NCI-H524 (cell line): Measurements from ENCODE around the gene CD9.
"Not testable (repeated sequence)": the region's sequence is repeated elsewhere in the genome, so short reads cannot be mapped to it uniquely, and the experiment has no call there.

Experiments
- DNase-seq, 2 experiments: peaks; one replicate each; lab custom pipeline; 2025; lab: John Stamatoyannopoulos, UW

Gene CD9

DNA sequence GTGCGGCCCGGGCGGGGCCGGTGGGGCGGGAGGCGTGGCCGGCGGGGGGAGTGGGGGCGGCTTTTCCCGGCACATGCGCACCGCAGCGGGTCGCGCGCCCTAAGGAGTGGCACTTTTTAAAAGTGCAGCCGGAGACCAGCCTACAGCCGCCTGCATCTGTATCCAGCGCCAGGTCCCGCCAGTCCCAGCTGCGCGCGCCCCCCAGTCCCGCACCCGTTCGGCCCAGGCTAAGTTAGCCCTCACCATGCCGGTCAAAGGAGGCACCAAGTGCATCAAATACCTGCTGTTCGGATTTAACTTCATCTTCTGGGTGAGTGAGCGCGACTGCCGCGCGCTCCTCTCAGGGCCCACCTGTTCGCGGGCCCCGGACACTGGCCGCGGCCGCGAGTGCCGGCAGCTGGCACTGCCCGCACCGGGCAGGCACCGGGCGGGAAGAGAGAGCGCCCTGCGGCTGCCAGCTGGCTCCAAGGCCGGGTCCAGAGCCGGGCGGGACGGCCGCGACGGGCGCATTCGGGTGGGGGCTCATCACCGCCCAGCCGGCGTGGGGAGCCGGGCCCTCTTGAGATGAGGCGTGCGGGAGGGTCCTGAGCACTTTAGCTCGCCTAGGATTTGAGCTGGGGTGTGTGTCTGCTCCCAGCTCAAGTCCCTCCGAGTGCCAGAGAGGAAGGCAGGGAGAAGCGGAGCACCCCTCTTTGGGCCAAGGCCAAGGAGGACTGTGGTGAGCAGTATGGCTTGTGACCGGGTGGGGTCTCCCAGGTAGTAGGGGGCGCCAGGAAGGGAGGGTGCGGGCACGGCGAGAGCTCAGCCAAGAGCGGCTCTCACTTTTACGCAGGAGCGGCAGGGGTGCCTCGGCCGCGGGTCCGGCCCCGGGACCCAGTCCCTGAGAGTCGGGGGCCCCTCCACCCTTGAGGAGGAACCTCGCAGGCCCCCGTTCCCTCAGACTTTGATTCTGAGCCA is at the start of gene CD9:
Gene CD9, plus strand, starts transcription at position 145 of the 957 bp plus-strand sequence. Its CDS starts 100 bp downstream, at position 245.
- DNase-seq: peak in 1 of 2 experiments; percentile 16

- no peak for DNase-seq
These were observed 45.3 kb upstream of the CD9 start for GRCh38 chr12:6154730-6155459.

- DNase-seq: no peak
These were observed 42.7 kb upstream of the CD9 start for GRCh38 chr12:6157482-6157881.

GRCh38 chr12:6158255-6158654 is 41.9 kb upstream of the CD9 start:
- DNase-seq: no peak

- no peak for DNase-seq
These were observed 41.5 kb upstream of the CD9 start for GRCh38 chr12:6158749-6159148.

DNA sequence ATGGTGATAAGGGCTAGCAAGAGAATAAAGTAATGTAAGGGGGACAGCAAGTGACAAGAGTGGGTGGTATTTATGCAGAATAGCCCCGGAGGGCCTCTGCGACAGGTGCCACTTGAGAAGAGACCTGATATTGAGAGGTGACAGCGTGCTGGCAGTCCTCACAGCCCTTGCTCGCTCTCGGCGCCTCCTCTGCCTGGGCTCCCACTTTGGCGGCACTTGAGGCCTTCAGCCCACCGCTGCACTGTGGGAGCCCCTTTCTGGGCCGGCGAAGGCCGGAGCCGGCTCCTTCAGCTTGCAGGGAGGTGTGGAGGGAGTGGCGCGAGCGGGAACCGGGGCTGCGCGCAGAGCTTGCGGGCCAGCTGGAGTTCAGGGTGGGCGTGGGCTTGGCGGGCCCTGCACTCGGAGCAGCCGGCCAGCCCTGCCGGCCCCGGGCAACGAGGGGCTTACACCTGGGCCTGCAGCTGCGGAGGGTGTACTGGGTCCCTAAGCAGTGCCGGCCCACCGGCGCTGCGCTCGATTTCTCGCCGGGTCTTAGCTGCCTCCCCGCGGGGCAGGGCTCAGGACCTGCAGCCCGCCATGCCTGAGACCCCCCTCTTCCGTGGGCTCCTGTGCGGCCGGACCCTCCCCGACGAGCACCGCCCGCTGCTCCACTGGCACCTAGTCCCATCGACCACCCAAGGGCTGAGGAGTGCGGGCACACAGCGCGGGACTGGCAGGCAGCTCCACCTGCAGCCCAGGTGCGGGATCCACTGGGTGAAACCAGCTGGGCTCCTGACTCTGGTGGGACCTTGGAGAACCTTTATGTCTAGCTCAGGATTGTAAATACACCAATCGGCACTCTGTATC is 40.8 kb upstream of the CD9 start:
- not testable (repeated sequence) for DNase-seq

GRCh38 chr12:6160049-6160649 is 40.1 kb upstream of the CD9 start:
- not testable (repeated sequence) for DNase-seq

- peak in 1 of 2 experiments; percentile 3 for DNase-seq
These were observed 38.9 kb upstream of the CD9 start for GRCh38 chr12:6161124-6161882.

DNA sequence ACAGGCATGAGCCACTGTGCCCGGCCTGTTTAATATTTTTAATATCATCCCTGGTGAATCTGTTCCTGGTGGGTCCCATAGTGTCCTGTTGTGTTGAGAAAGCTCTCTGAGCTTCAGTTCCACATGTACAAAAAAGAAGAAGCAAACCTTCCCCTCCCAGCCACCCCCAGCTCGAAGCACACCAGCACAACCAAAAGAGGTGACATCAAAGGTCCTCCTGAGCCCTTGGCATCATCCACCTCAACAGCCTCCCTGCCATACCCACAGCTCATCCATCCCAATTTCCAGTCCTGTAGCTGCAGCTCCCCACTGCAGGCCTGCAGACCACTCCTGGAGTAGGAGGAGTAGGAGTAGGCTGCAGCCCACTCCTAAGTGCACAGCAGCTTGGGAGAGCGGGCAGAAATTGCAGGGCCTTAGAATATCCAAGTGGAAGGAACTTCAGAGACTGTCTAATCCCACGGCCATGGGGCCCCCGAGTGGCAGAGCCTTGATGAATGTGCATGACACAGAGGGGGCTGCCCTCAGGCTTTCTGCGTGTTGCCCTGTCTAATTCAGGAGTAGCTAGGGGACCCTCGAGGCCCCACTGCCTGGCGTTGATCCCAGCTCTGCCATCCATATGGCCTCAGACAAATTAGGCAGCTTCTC is 36.7 kb upstream of the CD9 start:
- DNase-seq: no peak

- DNase-seq: no peak
These were observed 34.8 kb upstream of the CD9 start for GRCh38 chr12:6165395-6165794.

DNA sequence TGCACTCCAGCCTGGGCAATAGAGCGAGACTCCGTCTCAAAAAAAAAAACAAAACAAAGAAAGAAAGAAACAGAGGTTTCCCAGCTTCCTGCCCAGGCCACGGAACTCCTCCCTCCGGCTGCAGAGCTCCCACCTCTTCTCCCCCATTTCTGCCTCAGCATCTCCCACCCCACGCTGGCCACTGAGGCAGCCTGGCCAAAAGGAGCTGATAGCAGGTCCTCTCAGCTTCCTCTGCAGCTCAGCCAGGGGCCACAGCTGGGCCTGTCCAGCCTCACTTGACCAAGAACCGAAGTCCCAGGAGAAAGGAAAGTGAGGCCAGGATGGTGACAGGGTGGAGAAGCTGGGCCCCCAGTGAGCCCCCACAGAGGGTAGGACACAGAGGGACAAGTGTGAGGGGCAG is 33.4 kb upstream of the CD9 start:
- no peak for DNase-seq

DNA sequence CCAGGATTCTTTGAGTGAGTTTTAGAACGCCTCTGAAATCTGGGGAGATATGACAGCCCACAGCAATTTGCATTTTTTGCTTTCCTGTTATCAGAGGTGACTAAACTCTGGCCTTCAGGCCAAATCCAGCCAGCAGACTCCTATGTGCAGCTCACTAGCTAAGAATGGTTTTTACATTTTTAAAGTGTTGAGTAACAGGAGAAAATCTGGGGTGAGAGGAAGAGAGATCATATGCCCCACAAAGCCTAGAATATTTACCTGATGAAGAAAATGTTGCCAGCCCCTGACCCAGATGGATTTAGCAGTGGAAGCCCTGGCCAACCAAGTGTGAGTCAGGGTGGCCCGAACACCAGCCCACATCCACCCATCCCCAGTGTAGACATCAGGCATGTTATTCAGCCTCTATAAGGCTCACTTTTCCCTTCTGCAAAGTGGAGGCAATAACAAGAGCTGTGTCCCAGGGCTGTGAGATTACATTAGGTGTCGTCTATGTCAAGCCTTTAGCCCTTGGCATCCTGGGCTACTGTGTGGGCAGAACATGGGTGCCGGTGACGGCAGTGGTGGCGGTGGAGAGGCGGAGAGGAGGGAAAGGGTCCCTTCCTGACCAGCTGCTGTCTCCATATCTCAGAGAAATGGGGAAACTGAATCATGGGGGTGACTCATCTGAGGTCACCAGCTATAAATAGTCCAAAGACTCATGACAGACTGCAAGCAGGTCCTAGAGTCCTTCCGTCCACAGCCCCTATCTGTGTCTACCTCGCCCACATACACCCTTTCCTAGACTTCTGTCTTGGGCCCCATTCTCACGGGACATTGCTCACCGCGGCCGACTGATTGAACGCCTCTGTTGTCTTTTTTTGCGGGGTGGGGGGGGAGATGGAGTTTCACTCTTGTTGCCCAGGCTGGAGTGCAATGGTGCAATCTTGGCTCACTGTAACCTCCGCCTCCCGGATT is 32.6 kb upstream of the CD9 start:
- no peak for DNase-seq

DNA sequence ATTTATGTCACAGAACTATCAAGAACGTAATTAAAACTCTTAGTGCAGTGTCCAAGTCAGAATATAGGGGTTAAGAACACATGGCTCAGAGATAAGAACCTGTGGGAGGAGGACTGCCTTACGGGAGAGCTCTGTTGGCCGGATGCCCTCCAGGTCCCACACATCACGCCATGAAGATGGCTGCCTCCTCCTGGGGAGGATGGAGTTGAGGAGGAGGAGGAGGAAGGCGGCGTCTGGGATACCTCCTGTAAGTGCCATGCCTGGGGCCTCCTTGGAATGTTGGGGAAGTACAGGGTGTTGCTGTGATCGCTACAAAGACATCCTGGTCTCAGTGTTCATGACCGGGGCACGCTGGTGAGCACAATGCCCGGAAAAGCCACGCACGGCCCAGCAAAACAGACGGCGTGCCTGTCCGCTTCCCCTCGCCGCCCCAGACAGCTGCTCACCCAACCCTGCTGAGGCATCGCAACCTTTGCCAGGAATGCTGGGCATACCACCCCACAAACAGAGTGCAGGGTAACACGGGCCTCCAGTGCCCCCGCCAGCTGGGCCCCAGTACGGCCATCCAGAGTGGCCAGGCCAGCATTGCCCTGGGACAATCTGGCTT is 28.7 kb upstream of the CD9 start:
- DNase-seq: no peak

DNA sequence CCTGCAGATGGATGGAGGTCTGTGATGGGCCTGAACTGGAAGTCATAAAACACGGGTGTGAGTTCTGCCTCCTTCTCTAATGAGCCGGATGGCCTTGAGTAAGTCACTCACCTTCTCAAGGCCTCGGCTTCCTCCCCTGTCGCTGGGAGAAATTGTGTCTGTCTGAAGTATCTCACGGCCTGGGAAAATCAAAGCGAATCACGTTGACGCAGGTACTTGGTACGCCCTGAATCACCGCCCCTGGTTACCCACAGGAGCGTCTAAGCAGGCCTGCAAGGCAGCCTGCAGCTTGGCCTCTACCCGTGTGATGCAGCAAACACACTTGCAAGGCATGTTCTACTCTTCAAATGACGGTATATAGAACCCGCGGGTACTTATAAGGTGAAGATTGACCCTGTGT is 28.1 kb upstream of the CD9 start:
- no peak for DNase-seq

GRCh38 chr12:6172862-6173261 is 27.3 kb upstream of the CD9 start:
- no peak for DNase-seq

DNA sequence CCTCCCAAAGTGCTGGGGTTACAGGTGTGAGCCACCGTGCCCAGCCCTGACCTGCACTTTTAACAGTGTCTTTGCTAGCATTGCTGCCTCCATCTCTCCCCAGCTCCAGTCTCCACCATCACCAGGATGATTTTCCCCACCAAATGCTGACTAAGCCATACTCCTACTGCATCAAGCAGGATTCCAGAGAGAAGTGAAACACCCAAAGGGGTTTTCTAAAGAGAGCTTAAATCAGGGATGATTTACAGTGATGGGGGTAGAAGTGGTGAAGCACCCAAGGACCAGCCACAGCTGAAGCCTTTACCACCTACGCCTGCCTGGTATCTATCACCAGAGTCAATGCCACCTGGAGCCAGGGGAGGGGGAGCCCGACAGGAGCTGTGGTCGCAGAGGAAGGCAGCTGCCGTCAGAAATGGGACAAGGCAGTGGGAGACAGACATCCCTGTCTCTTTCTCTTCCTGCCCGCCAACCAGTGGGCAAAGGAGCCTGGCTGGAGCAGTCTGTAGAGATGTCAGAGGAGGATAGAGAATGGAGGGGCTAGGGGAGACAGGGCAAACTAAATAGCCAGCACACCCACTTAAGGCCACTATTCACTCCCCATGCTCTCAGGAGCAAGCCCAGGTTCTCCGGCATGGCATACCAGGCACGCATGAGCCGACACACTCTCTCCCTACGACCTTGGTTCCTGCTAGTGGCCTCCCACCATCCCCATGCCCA is 22.4 kb upstream of the CD9 start:
- DNase-seq: no peak

- DNase-seq: no peak
These were observed 21.0 kb upstream of the CD9 start for GRCh38 chr12:6178981-6179761.
